ENCODE results near the gene PDCL3.
A peak's percentile ranks its signal among the peaks of the same experiment; 100 is the strongest.

PDCL3 gene

DNA sequence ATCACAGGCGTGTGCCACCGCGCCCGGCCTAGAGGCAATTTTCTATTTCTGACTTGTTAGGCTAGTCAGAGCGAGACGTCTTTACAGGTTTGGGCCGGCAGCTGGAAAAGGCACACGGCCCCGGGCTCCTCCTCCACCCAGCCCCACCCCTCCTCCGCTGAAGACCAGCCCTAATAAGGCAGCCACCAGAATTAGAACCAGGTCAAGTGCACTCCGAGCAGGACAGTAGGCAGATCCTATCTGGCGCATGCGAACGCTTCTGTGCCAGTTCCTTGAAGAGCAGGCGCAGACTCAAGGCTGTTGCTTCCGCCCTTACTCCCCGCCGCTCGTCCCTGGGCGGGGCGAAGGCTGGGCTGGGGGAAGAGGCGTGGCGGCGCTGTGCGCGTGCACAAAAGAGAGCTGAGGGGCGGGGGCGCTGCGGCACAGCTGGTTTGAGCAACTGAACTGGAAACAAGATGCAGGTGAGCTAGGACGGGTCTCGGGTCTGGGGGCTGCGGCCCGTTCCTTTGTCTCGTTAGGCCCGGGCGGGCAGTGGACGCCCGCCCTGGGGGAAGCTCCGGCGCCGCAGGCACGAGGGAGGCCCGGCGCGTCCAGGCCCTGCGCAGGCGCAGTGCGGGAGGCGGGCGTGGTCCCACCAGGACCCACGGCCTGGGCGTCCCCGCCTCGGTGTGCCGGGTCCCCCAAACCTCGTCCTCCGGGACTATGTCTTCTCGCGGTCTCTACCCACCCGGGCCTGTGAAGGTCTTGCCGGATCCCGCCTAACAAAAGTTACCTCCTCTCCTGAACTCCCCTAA is at the start of gene PDCL3:
PDCL3 (plus strand) TSS at position 381 of the 794 bp plus-strand sequence; CDS start at position 456, 75 bp downstream.
- DNase-seq (ENCODE audit: low read depth), result peak; percentile 100
- H3K4me3 ChIP-seq (ENCODE audit: low read depth, low read length), result peak within 1 kb of the TSS; percentile 89
- TF ChIP-seq, protein P1, sequence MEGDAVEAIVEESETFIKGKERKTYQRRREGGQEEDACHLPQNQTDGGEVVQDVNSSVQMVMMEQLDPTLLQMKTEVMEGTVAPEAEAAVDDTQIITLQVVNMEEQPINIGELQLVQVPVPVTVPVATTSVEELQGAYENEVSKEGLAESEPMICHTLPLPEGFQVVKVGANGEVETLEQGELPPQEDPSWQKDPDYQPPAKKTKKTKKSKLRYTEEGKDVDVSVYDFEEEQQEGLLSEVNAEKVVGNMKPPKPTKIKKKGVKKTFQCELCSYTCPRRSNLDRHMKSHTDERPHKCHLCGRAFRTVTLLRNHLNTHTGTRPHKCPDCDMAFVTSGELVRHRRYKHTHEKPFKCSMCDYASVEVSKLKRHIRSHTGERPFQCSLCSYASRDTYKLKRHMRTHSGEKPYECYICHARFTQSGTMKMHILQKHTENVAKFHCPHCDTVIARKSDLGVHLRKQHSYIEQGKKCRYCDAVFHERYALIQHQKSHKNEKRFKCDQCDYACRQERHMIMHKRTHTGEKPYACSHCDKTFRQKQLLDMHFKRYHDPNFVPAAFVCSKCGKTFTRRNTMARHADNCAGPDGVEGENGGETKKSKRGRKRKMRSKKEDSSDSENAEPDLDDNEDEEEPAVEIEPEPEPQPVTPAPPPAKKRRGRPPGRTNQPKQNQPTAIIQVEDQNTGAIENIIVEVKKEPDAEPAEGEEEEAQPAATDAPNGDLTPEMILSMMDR (conservative IDR thresholded peaks at IDR 0.05; ENCODE audit: low read depth, low read length), result peak; percentile 27

DNA sequence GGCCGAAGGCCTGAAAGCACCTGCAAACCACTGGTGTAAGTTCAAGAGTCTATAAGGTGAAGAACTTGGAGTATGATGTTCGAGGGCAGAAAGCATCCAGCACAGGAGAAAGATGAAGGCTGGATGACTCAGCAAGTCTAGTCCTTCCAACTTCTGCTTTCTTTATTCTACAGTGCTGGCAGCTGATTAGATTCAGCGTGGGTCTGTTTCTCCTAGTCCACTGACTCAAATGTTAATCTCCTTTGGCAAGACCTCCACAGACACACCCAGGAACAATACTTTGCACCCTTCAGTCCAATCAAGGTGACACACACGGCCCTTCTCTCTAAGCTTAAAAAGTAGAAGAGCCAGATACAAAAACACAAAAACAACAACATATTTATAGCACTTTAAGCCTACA is 49.1 kb upstream of the PDCL3 start:
- no peak for DNase-seq (ENCODE audit: low read depth)
- TF ChIP-seq, protein P1 (conservative IDR thresholded peaks at IDR 0.05; ENCODE audit: low read depth, low read length), result no peak
- H3K4me3 ChIP-seq (ENCODE audit: low read depth, low read length), result no peak overlapping the region

DNA sequence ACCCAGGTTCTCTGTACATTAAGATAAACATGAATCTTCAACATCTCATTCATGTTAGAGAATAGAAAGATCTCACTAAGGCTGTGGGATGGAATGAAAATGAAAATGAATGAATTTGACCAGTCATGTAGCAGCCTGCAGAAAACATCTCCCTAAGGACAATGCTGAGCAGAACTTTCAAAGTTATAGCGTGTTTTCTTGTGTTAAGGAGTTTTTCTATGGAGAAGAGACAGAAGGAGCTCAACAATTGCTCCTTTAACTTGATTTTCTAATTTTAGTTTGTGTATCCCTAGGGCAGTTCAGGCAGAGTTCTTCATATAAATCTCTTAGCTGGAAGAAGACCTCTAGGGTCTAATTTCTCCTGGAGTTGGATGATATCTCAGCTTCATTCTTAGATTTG is 45.2 kb upstream of the PDCL3 start:
- no peak for DNase-seq (ENCODE audit: low read depth)
- H3K4me3 ChIP-seq (ENCODE audit: low read depth, low read length), result no peak overlapping the region
- TF ChIP-seq, protein P1 (conservative IDR thresholded peaks at IDR 0.05; ENCODE audit: low read depth, low read length), result no peak

DNA sequence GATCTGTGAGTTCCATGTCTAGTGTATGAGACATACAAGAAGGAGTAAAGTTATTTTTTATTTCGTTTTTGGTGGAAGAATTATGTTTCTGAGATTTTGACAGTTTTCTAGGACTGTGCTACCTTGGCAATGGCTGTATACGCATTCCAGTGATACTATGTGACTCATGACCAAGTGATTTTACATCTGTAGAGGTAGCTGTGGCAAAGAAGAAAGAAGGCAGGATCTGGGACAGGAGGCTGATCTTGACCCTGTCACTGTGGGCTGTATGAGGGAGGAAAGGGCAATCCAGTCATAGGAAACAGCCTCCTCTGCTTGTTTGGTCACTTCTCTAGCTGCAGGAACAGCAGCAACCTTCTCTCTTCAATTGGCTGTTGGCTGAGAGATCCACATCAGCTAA is 44.0 kb upstream of the PDCL3 start:
- peak; percentile 7 for DNase-seq (ENCODE audit: low read depth)
- H3K4me3 ChIP-seq (ENCODE audit: low read depth, low read length), result no peak overlapping the region

DNA sequence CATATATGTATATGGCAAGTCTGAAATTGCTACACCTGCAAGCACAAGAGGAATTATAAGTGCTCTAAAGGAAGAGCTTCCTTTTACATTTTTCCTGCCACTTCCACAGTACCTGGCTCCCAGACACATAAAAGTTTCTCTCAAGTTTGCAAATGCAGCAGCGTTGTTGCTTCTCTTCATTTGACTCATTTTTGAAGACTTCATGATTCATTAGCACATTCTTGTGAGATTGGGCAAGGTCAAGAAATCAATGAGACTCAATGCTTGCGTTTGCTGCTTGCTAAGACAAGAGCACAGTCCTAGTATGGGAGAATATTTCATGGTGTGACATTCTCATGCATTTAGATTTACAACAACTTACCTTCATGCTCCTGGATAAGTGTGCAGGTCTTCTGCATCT is 42.6 kb upstream of the PDCL3 start:
- DNase-seq (ENCODE audit: low read depth), result no peak
- TF ChIP-seq, protein P1 (conservative IDR thresholded peaks at IDR 0.05; ENCODE audit: low read depth, low read length), result no peak

More for the DNA sequence above, 44.0 kb upstream of the PDCL3 start:
- TF ChIP-seq, protein P1 (conservative IDR thresholded peaks at IDR 0.05; ENCODE audit: low read depth, low read length), result no peak

DNA sequence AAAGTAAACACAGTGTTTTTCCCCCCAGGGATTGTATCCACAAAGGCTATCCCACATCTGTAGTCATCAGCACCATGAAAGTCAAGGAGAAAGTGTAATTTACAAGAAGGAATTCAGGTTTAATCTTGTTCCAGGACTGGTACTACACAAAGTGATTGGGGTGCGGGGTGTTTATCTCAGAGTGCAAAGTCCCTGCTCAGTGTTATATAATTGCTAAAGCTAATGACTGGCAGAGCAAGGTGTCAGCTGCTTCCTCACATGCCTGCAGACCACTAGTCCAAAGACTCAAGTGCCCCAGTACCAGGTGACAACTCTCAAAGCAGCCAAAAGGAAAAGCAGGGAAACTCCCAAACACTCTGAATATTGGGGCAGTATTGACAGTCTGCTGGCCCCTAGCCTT is 40.4 kb upstream of the PDCL3 start:
- TF ChIP-seq, protein P1 (conservative IDR thresholded peaks at IDR 0.05; ENCODE audit: low read depth, low read length), result no peak
- no peak overlapping the region for H3K4me3 ChIP-seq (ENCODE audit: low read depth, low read length)
- DNase-seq (ENCODE audit: low read depth), result no peak

More for the DNA sequence above, 42.6 kb upstream of the PDCL3 start:
- no peak overlapping the region for H3K4me3 ChIP-seq (ENCODE audit: low read depth, low read length)

DNA sequence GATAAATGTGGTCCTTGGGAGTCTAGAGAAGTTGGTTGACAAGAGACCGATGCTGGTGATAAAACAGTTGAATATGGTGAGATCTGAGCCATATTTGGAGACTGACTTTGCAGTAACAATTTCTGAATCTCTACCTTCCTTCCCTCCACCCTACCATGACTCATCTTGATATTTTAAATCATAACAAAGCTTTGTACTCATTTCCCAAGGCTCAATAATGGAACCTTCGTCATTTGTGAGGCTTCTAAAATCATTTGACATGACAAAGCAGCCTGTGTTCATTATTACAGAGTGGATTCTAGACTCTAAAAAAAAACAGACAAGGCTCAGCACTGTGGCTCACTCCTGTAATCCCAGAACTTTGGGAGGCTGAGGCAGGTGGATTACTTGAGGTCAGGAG is 38.5 kb upstream of the PDCL3 start:
- H3K4me3 ChIP-seq (ENCODE audit: low read depth, low read length), result no peak overlapping the region
- TF ChIP-seq, protein P1 (conservative IDR thresholded peaks at IDR 0.05; ENCODE audit: low read depth, low read length), result no peak
- DNase-seq (ENCODE audit: low read depth), result no peak

Data from choroid plexus epithelial cell (primary cell).